Activated CD4-positive, alpha-beta T cell treated with anti-CD3 and anti-CD28 coated beads, Interleukin-2, amount 50 U/mL, for 1 hour (primary cell): ENCODE data around the gene UBR1.
A peak's percentile ranks its signal among the peaks of the same experiment; 100 is the strongest.

Experiments used
- DNase-seq: peaks from one replicate; pipeline ENCODE4 v3.0.0-alpha.2; 2020

The UBR1 gene

DNA sequence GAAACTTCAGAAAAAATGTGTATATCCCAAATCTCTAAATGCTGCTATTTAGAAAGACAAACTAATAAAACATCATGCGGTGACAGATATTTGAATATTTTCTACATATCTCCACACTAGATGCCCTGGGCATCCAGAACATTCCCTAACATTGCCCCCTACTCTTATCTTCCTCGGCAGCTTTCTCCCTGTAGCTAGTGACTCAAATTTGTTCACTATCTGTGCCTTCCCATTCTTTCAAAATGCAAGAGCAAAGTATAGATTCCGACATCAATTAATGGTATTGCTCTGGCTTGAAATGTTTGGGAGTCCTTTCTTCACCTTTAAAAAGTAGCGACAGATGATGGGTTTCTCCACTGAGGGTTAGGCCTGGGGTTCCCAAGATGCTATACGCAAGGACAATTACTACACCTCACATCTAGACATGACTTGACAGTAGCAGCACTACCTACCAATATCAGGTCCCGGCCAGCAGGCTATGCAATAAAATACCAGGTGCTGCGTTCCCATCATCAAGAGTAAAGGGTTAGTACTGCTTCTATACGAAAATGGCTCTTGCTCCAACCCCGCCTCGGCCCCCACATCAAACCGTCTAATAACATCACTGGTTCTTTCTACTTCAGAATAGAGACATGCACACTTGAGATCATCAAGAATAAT is 631 bp downstream of the UBR1 start:
- peak; percentile 25 for DNase-seq

- DNase-seq, result no peak
Measured at GRCh38 chr15:43104426-43104825, 1.4 kb downstream of the UBR1 start.

DNA sequence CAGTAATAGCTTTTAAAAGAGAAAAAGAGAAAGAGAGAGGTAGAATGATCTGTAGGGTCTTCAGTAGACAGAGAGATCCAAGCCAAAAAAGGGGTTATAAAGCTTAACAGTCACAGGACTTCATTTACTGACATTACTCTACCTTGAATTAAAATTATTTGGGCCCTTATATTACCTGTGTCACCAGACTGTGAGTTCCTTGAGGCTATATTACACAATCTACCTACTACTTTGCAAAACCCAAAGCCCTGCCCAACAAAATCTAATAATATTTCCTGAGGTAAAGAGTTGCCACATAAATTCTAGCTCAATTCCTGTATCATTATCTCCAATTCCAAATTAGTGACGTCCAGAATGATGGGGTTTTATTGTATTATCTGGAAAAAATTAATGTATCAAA is 1.9 kb downstream of the UBR1 start:
- DNase-seq, result no peak

GRCh38 chr15:43102187-43102586 is 3.7 kb downstream of the UBR1 start:
- no peak for DNase-seq

DNA sequence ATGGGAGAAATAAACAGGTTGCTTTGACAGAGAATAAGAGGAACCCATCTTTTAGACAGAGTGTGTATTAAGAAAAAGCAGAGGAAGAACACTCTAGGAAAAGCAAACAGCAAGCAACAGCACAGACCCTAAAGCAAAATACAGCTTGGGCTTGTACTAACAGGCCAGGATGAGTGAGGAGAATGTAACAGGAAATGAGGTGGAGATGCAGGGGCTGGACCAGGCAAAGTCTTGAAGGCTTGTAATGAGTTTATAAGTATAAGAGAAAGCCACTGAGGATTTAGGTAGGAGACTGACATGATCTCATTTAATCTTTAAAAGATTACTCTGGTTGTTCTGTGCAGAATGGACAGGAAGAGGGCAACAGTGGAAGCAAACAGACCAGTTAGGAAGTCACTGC is 4.9 kb downstream of the UBR1 start:
- DNase-seq, result no peak

- DNase-seq, result no peak
Measured at GRCh38 chr15:43099105-43099845, 6.6 kb downstream of the UBR1 start.

DNA sequence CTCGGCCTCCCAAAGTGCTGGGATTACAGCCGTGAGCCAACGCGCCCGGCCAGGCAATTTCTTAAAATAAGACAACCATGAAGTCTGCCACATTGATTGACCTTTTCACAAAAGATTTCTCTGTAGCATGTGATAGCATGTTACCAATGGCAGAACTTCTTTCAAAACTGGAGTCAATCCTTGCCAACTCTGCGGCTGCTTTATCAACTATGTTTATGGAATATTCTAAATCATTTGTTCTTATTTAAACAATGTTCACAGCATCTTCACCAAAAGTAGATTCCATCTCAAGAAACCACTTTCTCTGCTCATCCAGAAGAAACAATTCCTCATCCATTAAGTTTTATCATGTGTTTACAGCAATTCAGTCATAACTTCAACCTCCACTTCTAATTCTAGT is 9.4 kb downstream of the UBR1 start:
- DNase-seq, result no peak

- DNase-seq, result no peak
Measured at GRCh38 chr15:43095708-43096347, 10.0 kb downstream of the UBR1 start.

- no peak for DNase-seq
Measured at GRCh38 chr15:43095243-43095642, 10.6 kb downstream of the UBR1 start.

GRCh38 chr15:43094416-43095030 is 11.3 kb downstream of the UBR1 start:
- no peak for DNase-seq

DNA sequence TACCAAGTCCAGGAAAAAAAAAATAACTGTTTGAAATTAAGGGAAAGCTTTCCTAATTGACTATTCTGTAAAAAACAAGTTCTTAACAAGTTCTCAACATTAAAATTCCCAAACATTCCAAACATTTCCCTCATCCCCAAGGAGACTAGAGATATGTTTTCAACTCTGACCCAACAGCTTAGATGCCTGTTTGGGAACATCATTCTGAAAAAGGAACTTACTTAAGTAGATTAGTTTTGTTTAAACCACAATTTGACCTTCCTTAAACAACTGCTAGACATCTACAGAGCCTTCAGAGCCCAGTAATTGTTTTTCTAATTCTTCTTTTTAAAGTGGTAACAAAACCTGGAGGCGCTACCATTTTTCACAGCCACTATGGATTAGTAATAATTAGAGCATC is 12.8 kb downstream of the UBR1 start:
- no peak for DNase-seq

DNA sequence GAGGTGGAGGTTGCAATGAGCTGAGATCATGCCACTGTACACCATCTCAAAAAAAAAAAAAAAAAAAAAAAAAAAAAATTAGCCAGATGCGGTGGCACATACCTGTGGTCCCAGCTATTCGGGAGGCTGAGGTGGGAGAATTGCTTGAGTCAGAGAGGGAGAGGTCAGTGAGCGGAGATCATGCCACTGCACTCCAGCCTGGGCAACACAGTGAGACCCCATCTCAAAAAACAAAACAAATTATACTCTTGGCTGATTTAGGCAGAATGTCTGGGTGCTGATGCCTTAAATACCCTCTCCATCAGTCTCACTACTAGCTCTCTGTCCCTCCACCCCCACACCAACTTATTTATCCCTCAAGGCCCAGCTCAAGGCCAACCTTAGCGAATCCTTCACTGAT is 14.0 kb downstream of the UBR1 start:
- no peak for DNase-seq

- DNase-seq, result no peak
Measured at GRCh38 chr15:43086551-43086950, 19.3 kb downstream of the UBR1 start.

- no peak for DNase-seq
Measured at GRCh38 chr15:43085921-43086320, 19.9 kb downstream of the UBR1 start.

GRCh38 chr15:43082509-43082908 is 23.3 kb downstream of the UBR1 start:
- DNase-seq, result no peak

- no peak for DNase-seq
Measured at GRCh38 chr15:43081283-43081682, 24.6 kb downstream of the UBR1 start.

DNA sequence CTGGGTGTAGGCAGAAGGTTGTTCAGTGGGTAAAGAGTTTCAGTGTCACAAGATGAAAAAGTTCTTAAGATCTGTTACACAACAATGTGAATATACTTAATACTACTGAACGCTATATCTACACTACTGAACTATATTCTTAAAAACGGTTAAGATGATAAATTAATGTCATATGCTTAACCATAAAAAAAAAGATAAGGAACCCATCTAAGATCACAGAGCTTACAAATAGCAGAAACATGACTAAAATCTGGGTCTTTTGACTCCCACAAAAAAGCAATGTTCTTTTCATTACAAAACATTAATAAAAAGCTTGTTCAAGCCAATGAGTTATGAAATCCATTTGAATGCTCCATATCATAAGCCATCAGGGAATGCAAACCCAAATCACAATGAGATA is 34.4 kb downstream of the UBR1 start:
- DNase-seq, result no peak

GRCh38 chr15:43070893-43071292 is 34.9 kb downstream of the UBR1 start:
- no peak for DNase-seq

GRCh38 chr15:43070249-43070648 is 35.6 kb downstream of the UBR1 start:
- no peak for DNase-seq

GRCh38 chr15:43067717-43068461 is 37.9 kb downstream of the UBR1 start:
- no peak for DNase-seq

DNA sequence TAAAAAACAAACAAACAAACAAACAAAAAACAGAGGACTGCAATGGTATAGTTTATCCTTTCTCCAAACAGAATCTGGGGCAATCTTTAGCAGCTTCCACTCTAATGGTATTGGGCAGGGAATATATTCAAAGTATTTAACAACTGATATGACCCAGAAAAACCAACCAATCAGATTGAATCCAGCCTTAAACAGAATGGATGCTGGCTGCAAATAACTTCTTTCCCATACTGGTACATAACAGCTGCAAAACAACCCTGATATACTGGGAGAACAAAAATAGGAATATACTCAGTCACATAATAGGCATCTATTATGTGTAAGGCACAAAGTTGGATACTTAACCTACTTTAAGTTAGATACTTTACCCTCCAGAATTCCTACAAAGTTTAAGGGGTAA is 49.1 kb downstream of the UBR1 start:
- DNase-seq, result no peak

DNA sequence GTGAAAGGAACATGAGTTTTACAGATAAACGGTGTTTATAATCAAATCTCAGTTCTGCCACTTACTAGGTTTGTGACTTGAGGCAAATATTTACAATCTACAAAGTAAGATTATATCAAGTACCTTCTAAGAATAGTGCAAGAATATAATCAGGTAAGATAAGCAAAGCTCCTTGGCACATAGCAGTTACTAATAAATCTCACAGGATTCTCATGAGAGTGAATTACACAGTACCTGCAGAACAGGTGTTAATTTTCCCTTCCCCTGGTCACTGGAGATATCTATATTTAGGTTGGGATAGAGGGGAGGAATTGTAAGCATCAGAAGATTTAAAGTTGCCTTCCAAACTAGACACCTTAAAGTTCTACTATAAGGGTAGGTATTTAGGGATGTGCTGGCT is 53.0 kb downstream of the UBR1 start:
- no peak for DNase-seq

DNA sequence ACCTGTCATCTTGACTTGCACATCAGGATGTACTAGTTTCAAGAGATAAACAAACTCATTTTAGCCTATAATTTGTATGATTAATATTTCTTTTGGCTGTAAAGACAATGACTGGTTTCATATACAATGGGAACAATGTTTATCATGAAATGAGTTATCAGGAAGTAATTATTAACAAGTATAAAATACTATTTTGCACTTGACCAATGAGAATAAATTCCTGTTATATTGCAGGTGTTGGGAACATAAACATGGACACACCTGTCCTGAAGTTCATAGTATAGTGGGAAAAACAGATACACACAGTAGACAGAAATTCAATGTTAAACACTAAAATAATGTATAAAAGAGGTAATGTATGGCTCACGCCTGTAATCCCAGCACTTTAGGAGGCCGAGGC is 56.9 kb downstream of the UBR1 start:
- no peak for DNase-seq
